ENCODE results near the gene TBC1D2. TPM values are rescaled to one million over a fixed set of nuclear protein-coding genes. Genes with fewer than 3 reads are reported as not detected.
"Not testable (repeated sequence)": the region's sequence is repeated elsewhere in the genome, so short reads cannot be mapped to it uniquely, and the experiment has no call there.

The TBC1D2 gene
- total RNA-seq, 1 donor from 2014 or later: 16.3 TPM

GRCh38 chr9:98182069-98182820, 73.2 kb downstream of the TBC1D2 start:
- no peak for DNase-seq (ENCODE audit: low spot score)
- no peak for ATAC-seq

DNA sequence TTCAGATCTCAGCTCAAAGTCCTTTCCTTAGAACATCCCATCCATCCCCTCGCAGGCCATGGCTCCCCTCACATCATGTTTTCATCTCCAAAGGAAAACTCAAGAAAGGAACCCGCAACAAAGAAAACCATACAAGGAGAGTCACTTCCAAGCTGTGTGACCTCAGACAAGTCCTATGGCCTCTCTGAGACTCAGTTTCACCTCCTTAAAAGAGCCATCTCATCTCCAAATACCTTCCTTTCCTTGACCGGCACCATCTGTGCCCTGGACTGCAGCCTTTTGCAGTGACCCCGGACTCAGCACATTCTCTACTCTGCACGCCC, 73.7 kb downstream of the TBC1D2 start:
- ATAC-seq (no peak), DNase-seq (ENCODE audit: low spot score) (no peak)
- intact Hi-C loops (cut with DNase I): no loop called here

More at GRCh38 chr9:98182069-98182820, 73.2 kb downstream of the TBC1D2 start:
- intact Hi-C loops (cut with DNase I): no loop called here

- intact Hi-C loops (cut with DNase I): no loop called here
- DNase-seq (ENCODE audit: low spot score): no peak
- no peak for ATAC-seq
Observed at GRCh38 chr9:98180996-98181395, 74.5 kb downstream of the TBC1D2 start.

- ATAC-seq (no peak), DNase-seq (ENCODE audit: low spot score) (no peak)
- intact Hi-C loops (cut with DNase I): no loop called here
Observed at GRCh38 chr9:98178874-98179850, 76.3 kb downstream of the TBC1D2 start.

GRCh38 chr9:98176391-98177259, 78.8 kb downstream of the TBC1D2 start:
- ATAC-seq: no peak
- intact Hi-C loops (cut with DNase I): no loop called here
- DNase-seq (ENCODE audit: low spot score): peak; percentile 49

GRCh38 chr9:98175762-98176161, 79.7 kb downstream of the TBC1D2 start:
- intact Hi-C loops (cut with DNase I): no loop called here
- DNase-seq (ENCODE audit: low spot score): no peak
- ATAC-seq: no peak

- peak; percentile 21 for DNase-seq (ENCODE audit: low spot score)
- intact Hi-C loops (cut with DNase I): no loop called here
Observed at GRCh38 chr9:98175028-98175569, 80.3 kb downstream of the TBC1D2 start.

DNA sequence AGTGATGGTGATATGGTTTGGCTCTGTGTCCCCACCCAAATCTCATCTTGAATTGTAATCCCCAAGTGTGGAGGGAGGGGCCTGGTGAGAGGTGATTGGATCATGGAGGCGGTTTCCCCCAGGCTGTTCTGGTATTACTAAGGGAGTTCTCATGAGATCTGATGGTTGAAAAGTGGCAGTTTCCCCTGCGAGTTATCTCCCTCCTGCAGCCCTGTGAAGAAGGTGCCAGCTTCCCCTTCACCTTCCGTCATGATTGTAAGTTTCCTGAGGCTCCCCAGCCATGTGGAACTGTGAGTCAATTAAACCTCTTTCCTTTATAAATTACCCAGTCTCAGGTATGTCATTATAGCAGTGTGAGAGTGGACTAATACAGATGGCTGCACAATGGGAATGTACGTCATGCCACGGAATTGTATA, 80.9 kb downstream of the TBC1D2 start:
- intact Hi-C loops (cut with DNase I); ATAC-seq: not testable (repeated sequence)
- DNase-seq (ENCODE audit: low spot score): peak; percentile 10

More at GRCh38 chr9:98175028-98175569, 80.3 kb downstream of the TBC1D2 start:
- ATAC-seq: no peak

- peak; percentile 17 for DNase-seq (ENCODE audit: low spot score)
- intact Hi-C loops (cut with DNase I): no loop called here
Observed at GRCh38 chr9:98173181-98173580, 82.3 kb downstream of the TBC1D2 start.

DNA sequence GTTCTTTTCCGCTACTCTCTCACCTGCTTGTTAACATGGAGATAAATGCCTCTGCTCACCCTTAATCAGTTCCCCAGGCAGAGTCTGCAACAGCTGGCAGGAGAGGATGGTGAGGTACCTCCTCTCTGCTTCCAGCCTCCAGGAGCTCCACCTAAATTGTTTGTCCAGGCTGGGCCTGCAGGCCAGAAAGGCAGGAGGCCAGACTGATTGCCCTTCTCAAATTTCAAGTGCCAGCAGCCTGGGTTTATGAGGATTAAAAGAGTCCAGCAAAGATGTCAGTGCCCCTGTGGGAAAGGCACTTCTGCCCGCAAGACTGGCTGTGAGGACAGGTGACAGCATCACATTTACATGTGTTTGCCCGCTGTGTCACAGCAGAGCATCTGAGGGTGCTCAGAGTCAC, 82.8 kb downstream of the TBC1D2 start:
- ATAC-seq (no peak), DNase-seq (ENCODE audit: low spot score) (peak; percentile 39)
- intact Hi-C loops (cut with DNase I): no loop called here

More at GRCh38 chr9:98173181-98173580, 82.3 kb downstream of the TBC1D2 start:
- ATAC-seq: no peak

DNA sequence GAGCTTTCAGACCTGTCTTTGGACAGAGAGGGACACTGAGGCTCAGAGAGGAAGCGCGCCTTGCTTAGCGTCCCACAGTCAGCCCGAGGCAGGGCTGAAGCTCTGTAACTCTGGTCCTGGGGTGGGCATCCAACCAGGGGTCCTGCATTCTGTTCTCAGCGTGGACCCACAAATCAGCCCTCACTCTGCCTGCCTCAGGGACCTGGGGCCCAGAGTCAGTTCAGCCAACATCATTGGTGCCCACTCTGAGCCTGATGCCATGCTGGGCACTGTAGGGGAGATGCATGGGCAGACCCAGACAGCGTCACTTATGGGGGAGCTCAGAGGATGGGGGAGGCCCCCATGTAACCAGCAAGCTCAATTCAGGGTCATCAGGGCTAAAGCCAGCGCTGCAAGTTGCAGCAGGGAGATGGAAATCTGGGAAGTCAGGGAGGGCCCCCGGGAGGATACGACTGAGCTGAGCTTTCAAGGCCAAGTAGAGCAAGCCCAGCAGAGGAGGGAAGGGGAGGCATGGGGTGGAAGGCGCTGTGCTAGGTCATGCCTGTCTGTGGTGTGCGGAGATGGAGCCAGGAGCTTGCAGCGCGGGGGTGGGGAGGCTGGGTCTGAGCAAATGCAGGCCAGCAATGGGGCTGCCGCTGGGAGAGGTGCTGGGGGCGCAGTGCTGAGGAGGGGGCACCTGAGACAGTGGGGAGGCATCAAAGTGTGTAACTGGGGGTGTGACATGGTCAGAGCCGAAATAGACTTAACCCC, 84.1 kb downstream of the TBC1D2 start:
- DNase-seq (ENCODE audit: low spot score): no peak
- intact Hi-C loops (cut with DNase I): no loop called here
- ATAC-seq: no peak

GRCh38 chr9:98168941-98169488, 86.4 kb downstream of the TBC1D2 start:
- ATAC-seq (peak; percentile 95), DNase-seq (ENCODE audit: low spot score) (peak; percentile 72)
- intact Hi-C loops (cut with DNase I): no loop called here

DNA sequence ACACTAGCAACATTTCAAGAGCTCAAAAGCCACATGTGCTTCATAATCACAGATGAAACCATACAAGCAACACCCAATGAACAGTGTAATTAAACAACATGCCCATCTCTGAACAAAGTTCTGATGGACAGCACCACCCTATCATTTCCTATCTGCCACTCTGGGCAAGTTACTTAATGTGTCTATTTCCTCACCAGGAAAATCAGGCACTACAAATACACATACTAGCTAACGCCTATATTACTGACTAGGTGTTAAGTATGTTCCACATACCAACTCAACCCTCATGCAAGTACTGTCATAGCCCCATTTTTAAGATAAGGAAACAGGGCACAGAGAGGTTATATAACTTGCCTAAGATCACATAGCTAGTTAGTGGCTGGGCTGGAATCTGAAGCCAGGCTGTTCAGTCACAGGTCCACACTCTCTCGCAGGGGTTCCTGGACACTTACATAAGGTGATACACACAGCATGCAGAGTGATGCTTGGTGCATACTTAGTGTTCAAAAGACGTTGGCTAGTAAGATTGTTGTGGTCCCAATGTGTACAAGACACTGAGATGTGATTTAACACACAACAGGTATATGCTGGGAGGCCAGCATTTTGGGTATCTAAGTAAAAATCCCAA, 87.2 kb downstream of the TBC1D2 start:
- ATAC-seq (no peak), DNase-seq (ENCODE audit: low spot score) (peak; percentile 15)
- intact Hi-C loops (cut with DNase I): no loop called here

DNA sequence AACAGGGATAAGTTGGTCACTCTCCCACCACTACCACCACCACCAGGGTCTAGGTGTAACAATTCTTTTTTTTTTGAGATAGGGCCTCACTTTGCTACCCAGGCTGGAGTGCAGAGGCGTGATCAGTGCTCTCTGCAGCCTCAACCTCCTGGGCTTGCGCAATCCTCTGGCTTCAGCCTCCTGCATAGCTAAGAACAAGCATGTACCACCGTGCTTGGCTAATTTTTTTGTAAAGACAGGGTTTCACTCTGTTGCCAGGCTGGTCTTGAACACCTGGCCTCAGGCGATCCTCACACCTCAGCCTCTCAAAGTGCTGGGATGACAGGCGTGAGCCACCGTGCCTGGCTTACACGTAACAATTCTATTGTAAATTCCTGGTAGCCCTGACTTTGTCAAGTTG, 90.5 kb downstream of the TBC1D2 start:
- intact Hi-C loops (cut with DNase I): no loop called here
- ATAC-seq: no peak
- DNase-seq (ENCODE audit: low spot score): no peak

GRCh38 chr9:98162613-98163012, 92.8 kb downstream of the TBC1D2 start:
- intact Hi-C loops (cut with DNase I): no loop called here
- ATAC-seq: no peak
- DNase-seq (ENCODE audit: low spot score): no peak

DNA sequence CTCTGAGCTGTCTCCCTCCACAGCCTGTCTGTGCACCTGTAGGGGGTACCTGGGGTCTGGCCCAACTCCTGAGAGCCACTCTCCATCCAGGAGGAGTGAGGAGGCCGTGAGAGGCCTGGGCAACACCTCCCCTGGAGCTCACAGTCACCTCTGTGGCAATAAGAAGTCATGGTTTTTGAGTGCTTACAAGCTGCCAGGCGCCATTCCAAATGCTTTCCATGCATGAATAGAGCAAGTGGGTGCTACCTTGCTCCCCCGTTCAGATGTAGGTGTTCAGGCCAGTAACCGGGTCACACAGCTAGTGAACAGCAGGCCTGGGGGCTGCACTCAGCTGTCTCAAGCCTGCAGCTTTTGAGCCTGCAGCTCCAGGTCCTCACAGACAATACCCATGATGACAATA, 93.6 kb downstream of the TBC1D2 start:
- DNase-seq (ENCODE audit: low spot score): no peak
- intact Hi-C loops (cut with DNase I): no loop called here
- ATAC-seq: no peak

DNA sequence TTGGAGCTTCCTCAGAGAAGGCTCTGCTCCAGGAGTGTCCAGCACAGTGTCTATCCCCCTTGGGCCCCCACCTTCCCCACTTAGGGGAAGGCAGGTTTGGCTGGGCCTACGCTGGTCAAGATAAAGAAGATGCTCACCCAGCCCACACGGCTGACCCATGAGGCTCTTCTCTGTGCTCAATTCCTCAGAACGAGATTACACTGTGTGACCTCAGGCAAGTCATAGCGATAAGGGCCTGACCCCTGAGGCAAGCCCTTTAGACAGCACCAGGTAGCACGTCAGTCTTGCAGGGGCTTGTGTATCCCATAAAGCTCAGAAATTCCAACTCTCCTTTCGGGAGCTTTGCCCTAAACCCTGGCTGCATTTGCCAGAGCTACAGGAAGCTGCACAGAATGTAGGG, 95.7 kb downstream of the TBC1D2 start:
- DNase-seq (ENCODE audit: low spot score) (no peak), ATAC-seq (no peak)
- intact Hi-C loops (cut with DNase I): no loop called here
